ENCODE data around the gene TMEM17.

- TF ChIP-seq CTCF (IDR thresholded peaks at IDR 0.05) (no peak), USF2 (IDR thresholded peaks at IDR 0.05) (no peak), SMC3 (IDR thresholded peaks at IDR 0.05) (no peak), RAD21 (conservative IDR thresholded peaks at IDR 0.05 in 1 of 2, IDR thresholded peaks at IDR 0.05 in 1 of 2) (no peak), BCL3 (IDR thresholded peaks at IDR 0.05) (no peak), RFX5 (IDR thresholded peaks at IDR 0.05) (no peak), NR3C1 (IDR thresholded peaks at IDR 0.05) (no peak), MYC (IDR thresholded peaks at IDR 0.05; ENCODE audit: borderline replicate concordance, low read length) (no peak), EP300 (IDR thresholded peaks at IDR 0.05) (no peak), REST (IDR thresholded peaks at IDR 0.05) (no peak)
These were observed 48.4 kb downstream of the TMEM17 start for GRCh38 chr2:62457556-62457955.
